HepG2 (cell line): Measurements from ENCODE around the gene CD83. TPM values are rescaled to one million over a fixed set of nuclear protein-coding genes. Genes with fewer than 3 reads are reported as not detected.

Source experiments
- ATAC-seq: fragments of 200-7000 bp; cut with Tn5 transposase; 3 replicates; pipeline ENCODE4 v1.9.1; 2020; ENCODE audit warnings: mild to moderate bottlenecking, moderate library complexity
- BruUV-seq: library from RNA; stranded (reverse); fragments of 400-500 nt; replicated peaks from 2 replicates; lab custom pipeline; 2021; lab: Mats Ljungman, UMichigan
- CTCF ChIA-PET: fragments of 300-600 bp; formaldehyde crosslinking; extraction: SDS; loops from one replicate; lab custom pipeline; 2021; ENCODE audit warnings: low total read pairs, inconsistent platforms, low intra/inter-chr PET ratio; lab: Yijun Ruan, JAX
- POLR2A ChIA-PET: fragments of 350-600 bp; sonication (Branson Sonifier 250); formaldehyde crosslinking; loops from one replicate; lab custom pipeline; 2020; ENCODE audit warnings: antibody characterized with exemption, inconsistent platforms; lab: Yijun Ruan, JAX
- DNase-seq: peaks from one replicate; pipeline ENCODE4 v3.0.0-alpha.2; 2015; ENCODE audit warnings: low spot score
- FAIRE-seq: peaks from 3 replicates; lab custom pipeline; 2011; peaks lifted over from hg19 to GRCh38; lab: Jason Lieb, UNC
- H2AFZ ChIP-seq: one replicate; pipeline ENCODE4 v1.6.1; 2011; ENCODE audit warnings: low read length, inconsistent platforms
- H3K27ac ChIP-seq: fragments of 300-600 bp; 3 replicates; pipeline ENCODE4 v1.8.0; 2011; ENCODE audit warnings: mixed run types, mild to moderate bottlenecking, mixed read lengths, low read length, inconsistent platforms; ENCODE audit not compliant: insufficient read depth; ENCODE audit errors: extremely low read length
- H3K27me3 ChIP-seq, 2 experiments: fragments of 200-600 bp in 1 of 2; 2 replicates in 1 of 2; 3 replicates in 1 of 2; pipeline versions ENCODE4 v1.6.0 to v1.8.0; 2011; ENCODE audit warnings: low read length in 2 of 2, mild to moderate bottlenecking in 2 of 2, moderate library complexity in 2 of 2, inconsistent platforms in 1 of 2; ENCODE audit not compliant: insufficient read depth in 2 of 2, control insufficient read depth in 1 of 2
- H3K36me3 ChIP-seq, 2 experiments: fragments of 200-600 bp in 1 of 2; replicated peaks in 1 of 2; 2 replicates in 1 of 2; 3 replicates in 1 of 2; pipeline versions ENCODE4 v1.5.1 to v1.8.0; 2011; ENCODE audit warnings: low read length in 2 of 2, inconsistent platforms in 1 of 2; ENCODE audit not compliant: insufficient read depth in 2 of 2, control insufficient read depth in 1 of 2
- H3K4me1 ChIP-seq: 2 replicates; pipeline ENCODE4 v1.5.1; 2012; ENCODE audit warnings: low read length, inconsistent platforms; ENCODE audit not compliant: insufficient read depth
- H3K4me2 ChIP-seq: 2 replicates; pipeline ENCODE4 v1.6.0; 2011; ENCODE audit warnings: low read depth, low read length, inconsistent platforms
- H3K4me3 ChIP-seq, 3 experiments: fragments of 200-600 bp in 1 of 3; sonication (generic), shearing (Covaris generic) in 1 of 3; replicated peaks in 1 of 3; 2 replicates each; pipeline ENCODE4 v1.5.1; 2011 to 2016; ENCODE audit warnings: low read length in 3 of 3, inconsistent platforms in 2 of 3, low read depth in 2 of 3, mild to moderate bottlenecking in 2 of 3, control low read depth in 1 of 3, mixed read lengths in 1 of 3; ENCODE audit not compliant: insufficient read depth in 1 of 3
- H3K79me2 ChIP-seq: one replicate; pipeline ENCODE4 v1.6.1; 2011; ENCODE audit warnings: low read length, inconsistent platforms; ENCODE audit not compliant: insufficient read depth
- H3K9ac ChIP-seq: 2 replicates; pipeline ENCODE4 v1.6.0; 2011; ENCODE audit warnings: mild to moderate bottlenecking, low read depth, low read length, inconsistent platforms; ENCODE audit not compliant: insufficient read depth
- H3K9me3 ChIP-seq: 2 replicates; pipeline ENCODE4 v1.5.1; 2012; ENCODE audit warnings: mild to moderate bottlenecking, low read length
- H4K20me1 ChIP-seq: 2 replicates; pipeline ENCODE4 v1.6.0; 2011; ENCODE audit warnings: inconsistent platforms, mild to moderate bottlenecking, low read length, moderate library complexity; ENCODE audit not compliant: insufficient read depth
- HOXA5 ChIP-seq: sonication (generic); formaldehyde crosslinking; IDR thresholded peaks from 2 replicates; pipeline ENCODE4 v1.4.0; 2020; ENCODE audit warnings: missing genetic modification reagents
- MAFG ChIP-seq: sonication (generic); formaldehyde crosslinking; IDR thresholded peaks from 2 replicates; pipeline ENCODE4 v1.5.1; 2020; ENCODE audit warnings: mild to moderate bottlenecking, missing genetic modification reagents
- NKX3-1 ChIP-seq: sonication (generic); formaldehyde crosslinking; IDR thresholded peaks from 2 replicates; pipeline ENCODE4 v1.5.0; 2020; ENCODE audit warnings: missing genetic modification reagents
- PHF5A ChIP-seq: IDR thresholded peaks from one replicate; pipeline ENCODE4 v1.6.1; 2018; ENCODE audit warnings: low read depth, missing genetic modification reagents; ENCODE audit not compliant: unreplicated experiment
- POLR2AphosphoS5 ChIP-seq: IDR thresholded peaks from 2 replicates; pipeline ENCODE4 v1.6.1; 2012; ENCODE audit warnings: low read depth, low read length
- RAD51 ChIP-seq: fragments of 450-650 bp; IDR thresholded peaks from 2 replicates; pipeline ENCODE4 v1.6.1; 2016; ENCODE audit warnings: borderline replicate concordance
- RCOR2 ChIP-seq: IDR thresholded peaks from 2 replicates; pipeline ENCODE4 v1.6.1; 2016; ENCODE audit warnings: missing biosample characterization, missing genetic modification reagents
- SNRNP70 ChIP-seq: fragments of 200-400 bp; formaldehyde crosslinking; IDR thresholded peaks from 2 replicates; pipeline ENCODE4 v1.6.1; 2017; ENCODE audit warnings: mild to moderate bottlenecking, low read depth, low read length, moderate library complexity
- TARDBP ChIP-seq: sonication (generic); formaldehyde crosslinking; IDR thresholded peaks from 2 replicates; pipeline ENCODE4 v1.8.0; 2022; ENCODE audit warnings: mild to moderate bottlenecking, missing genetic modification reagents
- TBL1XR1 ChIP-seq: fragments of 150-350 bp; IDR thresholded peaks from 2 replicates; pipeline ENCODE4 v1.6.1; 2014; ENCODE audit warnings: borderline replicate concordance, low read length; ENCODE audit not compliant: partially characterized antibody
- ZNF20 ChIP-seq: sonication (generic); formaldehyde crosslinking; IDR thresholded peaks from 2 replicates; pipeline ENCODE4 v1.4.0; 2020; ENCODE audit warnings: mild to moderate bottlenecking, moderate library complexity, missing genetic modification reagents
- ZNF224 ChIP-seq: sonication (generic); formaldehyde crosslinking; IDR thresholded peaks from 2 replicates; pipeline ENCODE4 v1.5.0; 2020; ENCODE audit warnings: mild to moderate bottlenecking, missing genetic modification reagents
- ZNF263 ChIP-seq: sonication (generic); formaldehyde crosslinking; IDR thresholded peaks from 2 replicates; pipeline ENCODE4 v1.4.0; 2020; ENCODE audit warnings: missing genetic modification reagents
- ZNF383 ChIP-seq: sonication (generic); formaldehyde crosslinking; IDR thresholded peaks from 2 replicates; pipeline ENCODE4 v1.4.0; 2020; ENCODE audit warnings: missing genetic modification reagents, mild to moderate bottlenecking, borderline replicate concordance
- ZNF513 ChIP-seq: sonication (generic); formaldehyde crosslinking; conservative IDR thresholded peaks from 2 replicates; pipeline ENCODE4 v1.5.0; 2020; ENCODE audit warnings: missing genetic modification reagents
- ZNF550 ChIP-seq: sonication (generic); formaldehyde crosslinking; IDR thresholded peaks from 2 replicates; pipeline ENCODE4 v1.4.0; 2020; ENCODE audit warnings: mild to moderate bottlenecking, missing genetic modification reagents, borderline replicate concordance
- ZNF598 ChIP-seq: sonication (generic); formaldehyde crosslinking; IDR thresholded peaks from 2 replicates; pipeline ENCODE4 v1.5.1; 2020; ENCODE audit warnings: mild to moderate bottlenecking, missing genetic modification reagents, borderline replicate concordance
- ZNF615 ChIP-seq: sonication (generic); formaldehyde crosslinking; IDR thresholded peaks from 2 replicates; pipeline ENCODE4 v1.5.0; 2020; ENCODE audit warnings: mild to moderate bottlenecking, missing genetic modification reagents, borderline replicate concordance
- ZNF660 ChIP-seq: sonication (generic); formaldehyde crosslinking; IDR thresholded peaks from 2 replicates; pipeline ENCODE4 v1.5.1; 2020; ENCODE audit warnings: mild to moderate bottlenecking, low read depth, missing genetic modification reagents, borderline replicate concordance
- WGBS: methylation state at CpG from one replicate; pipeline ENCODE4 v1.1.6; 2017; ENCODE audit warnings: low lambda C conversion rate; 5-methylcytosine and 5-hydroxymethylcytosine counted together
- in situ Hi-C: cut with HindIII; loops from 2 replicates; pipeline ENCODE4 v1.10.0; 2017; ENCODE audit warnings: low pct_unique_long_range_greater_than_20kb; ENCODE audit not compliant: extremely low pct_ligation_motif_present
- intact Hi-C: fragments of 100-400 bp; cut with micrococcal nuclease; formaldehyde crosslinking; loops from one replicate; pipeline ENCODE4 v1.10.0; 2022; ENCODE audit not compliant: unreplicated experiment
- polyA plus RNA-seq, 8 experiments: library from polyadenylated mRNA; depleted of rRNA in 3 of 8; stranded (reverse) in 7 of 8; unstranded in 1 of 8; fragments of >200 nt; fragmentation: Illumina TruSeq in 4 of 8; extraction: Trizol in 4 of 8; gene quantifications; 2 replicates each; pipeline versions ENCODE4 v1.2.1 to v1.2.3, GENCODE V29; 2011 to 2016; ENCODE audit warnings: low read depth in 4 of 8, missing spikeins in 1 of 8, mixed read lengths in 1 of 8; ENCODE audit not compliant: insufficient read depth in 1 of 8
- total RNA-seq, 5 experiments: library from RNA; depleted of rRNA; stranded (reverse); fragments of >200 nt; fragmentation: Illumina TruSeq; extraction: Trizol; gene quantifications; 2 replicates each; pipeline ENCODE4 v1.2.3, GENCODE V29; 2016; ENCODE audit warnings: low read depth in 1 of 5
- TF ChIP-seq, protein P1 (sequence below): sonication (generic); formaldehyde crosslinking; IDR thresholded peaks from 2 replicates; pipeline ENCODE4 v1.9.0; 2021; ENCODE audit warnings: missing genetic modification reagents, borderline replicate concordance

The CD83 gene
- total and polyA plus RNA-seq, 2 of the 13 experiments (the other 11 are each of a cell fraction or from before 2014, with no cell fraction given) = 0.46 to 2.3 TPM

DNA sequence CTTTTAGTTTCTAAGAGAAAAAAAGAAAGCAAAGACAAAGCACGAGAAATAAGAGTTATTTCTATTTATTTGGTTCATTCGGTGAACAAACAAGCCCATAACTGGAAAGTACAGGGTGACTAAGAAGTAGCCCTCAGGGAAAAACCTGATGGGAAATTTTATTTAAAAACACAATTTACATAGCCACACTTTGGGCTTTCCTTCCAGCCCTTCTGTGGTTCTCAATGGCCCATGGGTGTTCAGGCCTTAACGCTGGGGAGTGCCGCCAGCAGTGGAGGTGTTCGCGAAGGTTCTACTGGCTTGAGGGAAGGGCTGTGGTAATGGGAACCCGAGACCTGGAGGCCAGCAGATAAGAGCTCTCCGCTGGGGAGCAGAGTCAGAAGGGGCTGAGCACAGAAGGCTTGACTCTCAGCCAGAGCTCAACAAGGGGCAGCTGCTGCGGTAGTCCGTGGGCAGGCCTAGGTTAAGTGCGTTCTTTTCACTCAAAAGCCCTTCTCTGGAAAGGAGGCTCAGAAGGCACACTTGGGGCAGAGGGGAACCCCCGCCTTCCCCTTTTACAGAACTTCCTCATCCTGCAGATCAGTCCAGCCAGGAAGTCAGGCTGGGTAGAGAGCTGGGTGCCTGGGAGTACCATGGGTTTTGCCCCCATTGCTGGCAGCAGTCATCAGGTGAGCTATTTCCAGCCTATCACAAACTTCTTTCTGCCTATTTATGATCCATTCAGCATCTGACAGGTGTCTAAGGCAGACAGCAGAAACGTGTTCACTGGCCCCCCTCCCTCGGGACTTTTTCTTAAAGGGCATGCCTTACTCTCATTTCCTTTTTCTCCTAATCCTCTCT is 8.8 kb upstream of the CD83 start:
- WGBS = 38% methylated on average over 11 of the region's 14 CpGs
- TF ChIP-seq HOXA5 (CRISPR knock-in tag) (no peak), RCOR2 (CRISPR knock-in tag) (no peak), ZNF383 (CRISPR knock-in tag) (no peak), ZNF550 (CRISPR knock-in tag) (no peak), POLR2AphosphoS5 (no peak), TBL1XR1 (no peak), PHF5A (CRISPR knock-in tag) (no peak), ZNF20 (CRISPR knock-in tag) (no peak), ZNF513 (CRISPR knock-in tag) (no peak), ZNF598 (CRISPR knock-in tag) (no peak), RAD51 (no peak), ZNF615 (CRISPR knock-in tag) (no peak), ZNF660 (CRISPR knock-in tag) (no peak), ZNF224 (CRISPR knock-in tag) (no peak), NKX3-1 (CRISPR knock-in tag) (no peak), SNRNP70 (no peak), TARDBP (no peak), ZNF263 (CRISPR knock-in tag) (no peak), MAFG (no peak)
- TF ChIP-seq, protein P1, sequence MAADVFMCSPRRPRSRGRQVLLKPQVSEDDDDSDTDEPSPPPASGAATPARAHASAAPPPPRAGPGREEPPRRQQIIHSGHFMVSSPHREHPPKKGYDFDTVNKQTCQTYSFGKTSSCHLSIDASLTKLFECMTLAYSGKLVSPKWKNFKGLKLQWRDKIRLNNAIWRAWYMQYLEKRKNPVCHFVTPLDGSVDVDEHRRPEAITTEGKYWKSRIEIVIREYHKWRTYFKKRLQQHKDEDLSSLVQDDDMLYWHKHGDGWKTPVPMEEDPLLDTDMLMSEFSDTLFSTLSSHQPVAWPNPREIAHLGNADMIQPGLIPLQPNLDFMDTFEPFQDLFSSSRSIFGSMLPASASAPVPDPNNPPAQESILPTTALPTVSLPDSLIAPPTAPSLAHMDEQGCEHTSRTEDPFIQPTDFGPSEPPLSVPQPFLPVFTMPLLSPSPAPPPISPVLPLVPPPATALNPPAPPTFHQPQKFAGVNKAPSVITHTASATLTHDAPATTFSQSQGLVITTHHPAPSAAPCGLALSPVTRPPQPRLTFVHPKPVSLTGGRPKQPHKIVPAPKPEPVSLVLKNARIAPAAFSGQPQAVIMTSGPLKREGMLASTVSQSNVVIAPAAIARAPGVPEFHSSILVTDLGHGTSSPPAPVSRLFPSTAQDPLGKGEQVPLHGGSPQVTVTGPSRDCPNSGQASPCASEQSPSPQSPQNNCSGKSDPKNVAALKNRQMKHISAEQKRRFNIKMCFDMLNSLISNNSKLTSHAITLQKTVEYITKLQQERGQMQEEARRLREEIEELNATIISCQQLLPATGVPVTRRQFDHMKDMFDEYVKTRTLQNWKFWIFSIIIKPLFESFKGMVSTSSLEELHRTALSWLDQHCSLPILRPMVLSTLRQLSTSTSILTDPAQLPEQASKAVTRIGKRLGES (CRISPR knock-in tag) = no peak
- ChIA-PET POLR2A (no interaction called here), CTCF (no interaction called here)
- FAIRE-seq = no peak
- Histone ChIP-seq H3K4me1 (no peaks in the 10 kb centered on the region), H3K27me3 (peaks cover 4 to 8% of the 10 kb centered on the region in 2 experiments; a peak in 4 of 5 replicates), H3K9ac (no peak overlapping the region), H2AFZ (no peak overlapping the region), H3K4me2 (no peak overlapping the region), H3K9me3 (peaks cover 15% of the 10 kb centered on the region), H3K4me3 (no peak overlapping the region), H4K20me1 (no peaks in the 10 kb centered on the region), H3K27ac (no peak overlapping the region), H3K36me3 (no peaks in the 10 kb centered on the region), H3K79me2 (no peaks in the 10 kb centered on the region)
- in situ Hi-C loops (no loop called here), intact Hi-C loops (no loop called here)
- DNase-seq = no peak
- BruUV-seq = no TSS peak
- no peak; the same call in 2 of the 3 replicates for ATAC-seq
